Measurements from ENCODE around the gene IRGC.
"Not testable (repeated sequence)": the region's sequence is repeated elsewhere in the genome, so short reads cannot be mapped to it uniquely, and the experiment has no call there.

The IRGC gene, protein sequence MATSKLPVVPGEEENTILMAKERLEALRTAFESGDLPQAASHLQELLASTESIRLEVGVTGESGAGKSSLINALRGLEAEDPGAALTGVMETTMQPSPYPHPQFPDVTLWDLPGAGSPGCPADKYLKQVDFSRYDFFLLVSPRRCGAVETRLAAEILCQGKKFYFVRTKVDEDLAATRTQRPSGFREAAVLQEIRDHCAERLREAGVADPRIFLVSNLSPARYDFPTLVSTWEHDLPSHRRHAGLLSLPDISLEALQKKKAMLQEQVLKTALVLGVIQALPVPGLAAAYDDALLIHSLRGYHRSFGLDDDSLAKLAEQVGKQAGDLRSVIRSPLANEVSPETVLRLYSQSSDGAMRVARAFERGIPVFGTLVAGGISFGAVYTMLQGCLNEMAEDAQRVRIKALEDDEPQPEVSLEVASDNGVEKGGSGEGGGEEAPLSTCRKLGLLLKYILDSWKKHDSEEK

DNA sequence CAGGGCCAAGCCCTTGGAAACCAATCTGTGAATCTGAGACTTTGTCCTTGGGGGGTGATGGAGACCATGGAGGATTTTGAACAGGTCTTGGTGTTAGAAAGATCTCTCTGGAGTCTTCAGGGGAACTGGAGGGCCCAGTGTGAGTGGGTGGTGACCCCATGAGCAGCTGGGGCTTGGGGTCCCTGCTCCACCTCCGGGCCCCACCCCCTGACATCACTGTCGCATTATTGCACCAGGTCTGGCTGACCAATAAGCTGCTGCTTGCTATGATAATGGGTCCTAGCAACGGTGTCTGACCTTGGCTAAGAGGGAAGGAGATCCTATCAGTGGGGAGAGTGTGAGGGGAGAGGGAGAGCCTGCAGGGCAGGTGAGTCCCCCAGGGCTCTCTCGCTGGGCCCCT is at the start of gene IRGC:
Gene IRGC, plus strand, starts transcription at position 301 of the 400 bp plus-strand sequence. CDS start 2,483 bp downstream, outside the sequence.
- DNase-seq: no peak

DNA sequence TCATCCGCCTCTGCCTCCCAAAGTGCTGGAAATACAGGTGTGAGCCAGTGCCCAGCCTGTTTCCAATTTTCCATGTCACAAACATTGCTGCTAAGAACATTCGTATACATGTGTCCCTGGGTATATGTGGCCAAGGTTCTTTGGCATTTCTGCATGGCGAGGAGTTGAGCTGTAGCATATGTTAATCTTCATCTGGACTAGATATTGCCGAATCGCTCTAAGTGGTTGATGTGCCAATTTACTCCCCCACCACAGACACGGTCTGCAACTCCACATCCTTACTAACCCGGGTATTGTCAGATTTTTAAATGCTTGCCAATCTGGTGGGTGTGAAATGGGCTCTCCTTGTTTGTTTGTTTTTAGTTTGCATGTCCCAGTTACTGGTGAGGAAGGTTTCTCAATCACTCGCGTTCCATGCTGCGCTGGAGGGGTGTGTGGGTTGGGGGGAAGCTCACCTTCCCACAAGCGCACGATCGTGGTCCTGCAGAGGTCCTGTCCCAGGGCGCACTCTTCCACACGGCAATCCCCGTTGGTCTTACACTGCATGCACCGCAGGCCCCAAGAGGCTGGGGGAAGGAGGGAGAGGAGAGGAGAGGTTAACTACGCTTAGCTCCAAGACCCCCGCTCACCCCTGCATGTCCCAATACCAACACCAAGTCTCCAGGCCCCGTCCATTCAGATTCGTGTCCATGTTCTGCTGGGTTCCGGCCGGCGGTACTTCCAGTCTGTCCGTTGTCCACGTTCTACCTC is 48.6 kb upstream of the IRGC start:
- DNase-seq: no peak

DNA sequence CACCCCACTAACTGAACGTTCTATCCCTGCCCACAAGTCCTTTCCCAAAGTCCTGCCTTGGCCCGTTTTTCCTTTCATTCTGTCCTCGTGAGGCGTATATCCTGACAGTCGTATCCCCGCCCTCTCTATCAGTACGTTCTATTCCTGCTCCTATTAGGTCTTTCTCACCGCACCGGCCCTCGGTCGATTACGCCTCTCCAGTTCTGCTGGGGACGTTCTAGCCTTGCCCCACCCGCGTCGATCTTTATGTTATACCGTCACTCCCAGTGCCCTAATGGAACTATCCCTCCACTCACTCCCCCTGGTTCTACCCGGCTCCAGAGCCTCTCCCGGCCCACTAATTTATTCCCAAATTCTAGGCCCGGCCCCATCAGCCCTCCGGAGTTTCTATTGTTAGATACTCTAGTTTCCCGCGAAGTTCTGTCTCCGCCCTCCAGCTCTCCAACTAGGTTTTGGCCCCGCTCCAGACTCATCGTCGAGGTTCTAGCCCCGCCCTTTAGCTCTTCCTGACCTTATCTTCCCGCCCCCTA is 47.9 kb upstream of the IRGC start:
- no peak for DNase-seq

DNA sequence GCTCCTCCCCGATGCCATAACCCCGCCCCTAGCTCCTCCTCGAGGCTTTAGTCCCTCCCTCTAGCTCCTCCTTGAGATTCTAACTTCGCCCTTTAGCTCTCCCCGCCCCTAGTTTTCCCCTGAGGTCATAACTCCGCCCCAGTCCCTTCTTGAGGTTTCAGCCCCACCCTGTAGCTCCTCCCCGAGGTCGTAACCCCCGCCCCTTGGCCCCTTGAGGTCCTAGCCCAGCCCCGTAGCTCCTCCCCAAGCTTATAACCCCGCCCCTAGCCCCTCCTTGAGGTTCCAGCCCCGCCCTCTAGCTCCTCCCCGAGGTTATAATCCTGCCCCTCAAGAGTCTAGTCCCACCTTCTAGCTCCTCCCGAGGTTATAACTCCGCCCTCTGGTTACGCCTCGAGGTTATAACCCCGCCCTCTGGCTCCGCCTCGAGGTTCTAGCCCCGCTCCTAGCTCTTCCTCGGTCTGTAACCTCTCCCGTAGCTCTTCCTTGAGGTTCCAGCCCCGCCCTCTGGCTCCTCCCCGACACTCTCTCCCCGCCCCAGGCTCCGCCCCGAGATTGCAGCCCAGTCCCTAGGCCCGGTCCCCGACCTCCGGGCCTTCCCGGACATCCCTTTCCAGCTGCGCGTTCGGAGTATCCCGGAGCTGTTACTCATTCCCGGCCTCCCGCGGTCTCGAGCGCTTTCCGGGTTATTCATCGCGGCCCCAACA is 47.3 kb upstream of the IRGC start:
- peak; percentile 98 for DNase-seq

DNA sequence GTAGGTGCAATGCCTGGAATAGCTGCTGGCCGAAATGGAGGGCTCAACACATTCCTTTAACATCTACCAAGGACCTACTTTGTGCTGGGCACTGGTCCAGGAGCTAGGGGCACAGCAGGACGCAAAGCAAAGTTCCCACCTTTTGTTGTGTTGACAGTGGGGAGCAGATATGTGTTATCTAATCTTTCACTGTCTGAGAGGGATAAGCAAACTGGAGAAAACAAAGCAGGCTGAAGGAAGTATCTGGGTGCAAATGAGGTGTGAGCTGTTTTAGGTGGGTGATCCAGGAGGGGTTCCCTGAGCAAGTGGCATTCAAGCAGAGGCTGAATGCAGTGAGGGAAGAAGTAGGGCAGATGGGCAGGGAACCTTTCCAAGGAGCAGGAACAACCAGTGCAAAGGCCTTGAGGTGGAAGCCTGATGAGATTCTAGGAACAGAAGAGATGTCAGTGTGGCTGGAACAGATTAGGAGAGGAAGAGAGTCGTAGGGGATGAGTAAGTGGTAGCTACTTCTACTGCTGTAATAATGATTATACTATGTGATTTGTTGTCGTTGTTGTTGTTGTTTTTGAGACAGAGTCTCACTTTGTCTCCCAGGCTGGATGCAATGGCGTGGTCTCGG is 43.7 kb upstream of the IRGC start:
- no peak for DNase-seq

DNA sequence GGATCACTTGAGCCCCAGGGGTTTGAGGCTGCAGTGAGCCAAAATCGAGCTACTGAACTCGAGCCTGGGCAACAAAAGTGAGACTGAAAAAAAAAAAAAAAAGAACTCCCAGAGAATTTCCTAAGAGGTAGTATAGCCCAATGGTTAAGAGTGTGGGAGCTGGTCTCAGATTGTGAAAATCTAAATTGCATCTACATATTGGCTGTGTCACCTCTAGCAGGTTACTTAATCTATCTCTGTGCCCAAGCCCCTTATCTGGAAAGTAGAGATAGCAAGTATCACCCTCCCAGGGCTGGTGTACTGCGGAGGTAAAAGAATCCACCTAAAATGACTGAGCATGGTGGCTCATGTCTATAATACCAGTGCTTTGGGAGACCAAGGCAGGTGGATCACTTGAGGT is 42.2 kb upstream of the IRGC start:
- no peak for DNase-seq

DNA sequence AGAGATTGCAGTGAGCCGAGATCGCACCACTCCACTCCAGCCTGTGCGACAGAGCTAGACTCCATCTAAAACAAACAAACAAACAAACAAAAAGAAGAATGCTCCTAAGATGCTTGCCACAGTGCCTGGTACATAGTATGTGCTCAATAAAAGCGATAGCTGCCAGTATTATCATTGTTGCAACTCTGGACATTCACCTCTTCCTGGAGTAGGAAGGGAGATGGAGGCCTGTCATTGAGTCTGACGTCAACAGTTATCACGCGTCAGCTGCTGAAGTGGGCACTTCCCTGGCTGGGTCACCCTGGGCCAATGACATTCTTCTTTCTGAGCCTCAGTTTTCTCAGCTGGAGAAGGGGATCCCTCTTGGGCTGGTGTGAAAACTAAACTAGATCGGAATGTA is 41.7 kb upstream of the IRGC start:
- peak; percentile 16 for DNase-seq

DNA sequence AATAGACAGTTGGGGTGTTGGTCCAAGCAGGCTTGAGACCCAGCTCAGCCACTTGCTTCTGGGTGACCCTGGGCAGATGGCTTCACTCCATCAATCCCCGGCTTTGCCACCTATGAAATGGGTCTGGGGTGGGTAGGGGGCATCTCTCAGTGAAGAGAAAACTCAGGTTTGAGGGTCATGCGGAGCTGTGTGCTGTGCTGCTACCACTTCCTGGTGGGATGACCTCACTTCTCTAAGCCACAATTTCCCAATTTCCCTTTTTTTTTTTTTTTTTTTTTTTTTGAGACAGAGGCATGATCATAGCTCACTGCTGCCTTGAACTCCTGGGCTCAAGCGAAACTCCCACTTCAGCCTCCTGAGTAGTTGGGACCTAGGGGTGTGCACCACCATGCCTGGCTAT is 41.3 kb upstream of the IRGC start:
- no peak for DNase-seq

DNA sequence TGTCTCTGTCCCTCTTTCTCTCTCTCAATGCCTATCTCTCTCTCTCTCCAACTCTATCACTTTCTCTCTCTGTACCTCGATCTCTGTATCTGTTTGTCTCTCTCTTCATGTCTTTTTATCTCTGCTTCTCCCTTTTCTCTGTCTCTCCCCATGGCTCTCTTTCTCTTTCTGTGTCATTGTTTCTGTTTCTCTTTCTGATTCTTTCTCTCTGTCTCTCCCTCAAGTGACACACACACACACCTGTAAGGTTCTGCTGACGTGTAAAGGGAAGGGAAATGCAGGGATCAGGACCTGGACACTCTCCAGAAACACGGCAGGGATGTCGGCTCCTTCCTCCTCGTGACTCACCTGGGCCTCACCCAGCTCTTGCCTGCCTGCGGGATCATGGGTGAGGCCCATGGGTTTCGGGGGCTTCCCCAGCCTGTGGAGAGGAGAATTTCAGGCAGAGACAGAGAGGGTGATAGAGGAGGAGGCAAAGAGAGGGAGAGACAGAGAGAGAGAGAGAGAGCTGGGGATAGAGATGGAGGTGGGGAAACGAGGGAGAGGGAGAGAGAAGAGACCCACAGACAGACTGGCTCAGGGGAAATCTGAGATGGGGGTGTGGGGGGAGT is 40.5 kb upstream of the IRGC start:
- DNase-seq: no peak

DNA sequence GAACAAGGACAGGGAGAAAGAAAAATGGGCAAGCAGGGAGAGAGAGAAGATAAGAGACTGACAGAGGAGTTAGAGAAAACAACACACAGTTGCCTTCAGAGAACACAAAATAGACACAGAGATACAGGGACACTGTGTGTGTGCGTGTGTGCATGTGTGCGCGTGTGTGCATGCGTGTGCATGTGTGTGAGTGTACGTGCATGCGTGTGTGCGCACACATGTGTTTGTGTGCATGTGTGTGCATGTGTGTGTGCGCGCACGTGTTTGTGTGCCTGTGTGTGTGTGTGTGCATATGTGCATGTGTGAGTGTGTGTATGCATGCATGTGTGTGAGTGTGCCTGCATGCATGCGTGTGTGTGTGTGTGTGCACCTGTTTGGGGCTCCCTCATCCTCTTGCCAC is 40.0 kb upstream of the IRGC start:
- DNase-seq: no peak

DNA sequence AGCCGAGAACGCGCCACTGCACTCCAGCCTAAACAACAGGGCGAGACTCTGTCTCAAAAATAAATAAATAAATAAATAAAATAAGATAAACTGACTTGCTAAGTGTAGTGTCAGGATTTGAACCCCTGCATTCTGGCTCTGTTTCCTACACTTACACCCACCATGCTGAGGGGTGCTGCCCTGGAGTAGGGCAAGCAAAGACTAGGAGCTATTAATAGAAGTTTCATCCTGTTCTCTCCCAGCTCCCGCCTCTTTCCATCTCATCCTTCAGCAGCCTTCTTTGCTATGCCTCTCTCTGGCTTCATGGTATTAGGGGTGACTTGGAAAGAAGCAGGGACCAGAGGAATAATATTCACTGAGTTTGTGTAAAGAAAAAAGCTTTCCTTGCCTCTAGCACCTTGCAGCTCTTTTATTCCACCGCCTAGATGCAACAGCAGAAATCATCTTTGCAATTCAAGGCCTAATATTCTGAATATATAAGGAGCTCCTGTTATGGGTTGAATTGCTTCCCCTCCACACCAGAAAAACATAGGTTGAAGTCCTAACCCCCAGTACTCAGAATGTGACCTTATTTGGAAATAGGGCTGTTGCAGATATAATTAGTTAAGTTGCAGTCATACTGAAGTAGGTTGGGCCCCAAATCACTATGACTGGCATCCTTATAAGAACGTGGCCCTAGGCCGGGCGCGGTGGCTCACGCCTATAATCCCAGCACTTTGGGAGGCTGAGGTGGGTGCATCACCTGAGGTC is 37.2 kb upstream of the IRGC start:
- no peak for DNase-seq

DNA sequence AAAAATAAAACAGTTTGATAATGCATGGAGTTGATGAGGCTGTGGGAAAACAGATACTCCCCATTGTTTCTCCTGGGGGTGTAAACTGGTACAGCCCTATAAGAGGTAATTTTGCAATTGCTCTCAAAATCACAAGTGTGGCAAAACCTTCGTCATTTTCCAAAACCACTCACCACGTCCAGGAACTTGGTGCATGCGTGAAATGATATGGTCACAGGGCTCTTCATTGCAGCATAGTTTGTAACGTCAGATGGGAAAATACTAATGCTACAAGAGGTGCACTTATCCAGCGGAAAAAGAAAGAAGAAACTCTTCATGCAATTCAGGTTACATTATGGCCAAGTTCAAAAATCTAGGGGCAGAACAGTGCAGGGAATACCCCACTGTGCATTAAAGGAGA is 34.1 kb upstream of the IRGC start:
- DNase-seq: no peak

DNA sequence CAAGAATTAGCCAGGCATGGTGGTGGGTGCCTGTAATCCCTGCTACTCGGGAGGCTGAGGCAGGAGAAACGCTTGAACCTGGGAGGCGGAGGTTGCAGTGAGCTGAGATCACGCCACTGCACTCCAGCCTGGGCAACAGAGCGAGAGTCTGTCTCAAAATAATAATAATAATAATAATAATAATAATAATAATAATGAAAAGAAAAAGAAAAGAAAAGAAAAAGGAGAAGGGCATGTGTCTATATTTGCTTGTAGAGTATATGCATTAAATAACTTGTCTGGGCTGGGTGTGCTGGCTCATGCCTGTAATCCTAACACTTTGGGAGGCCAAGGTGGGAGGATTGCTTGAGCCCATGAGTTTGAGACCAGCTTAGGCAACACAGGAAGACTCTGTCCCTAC is 33.6 kb upstream of the IRGC start:
- not testable (repeated sequence) for DNase-seq

DNA sequence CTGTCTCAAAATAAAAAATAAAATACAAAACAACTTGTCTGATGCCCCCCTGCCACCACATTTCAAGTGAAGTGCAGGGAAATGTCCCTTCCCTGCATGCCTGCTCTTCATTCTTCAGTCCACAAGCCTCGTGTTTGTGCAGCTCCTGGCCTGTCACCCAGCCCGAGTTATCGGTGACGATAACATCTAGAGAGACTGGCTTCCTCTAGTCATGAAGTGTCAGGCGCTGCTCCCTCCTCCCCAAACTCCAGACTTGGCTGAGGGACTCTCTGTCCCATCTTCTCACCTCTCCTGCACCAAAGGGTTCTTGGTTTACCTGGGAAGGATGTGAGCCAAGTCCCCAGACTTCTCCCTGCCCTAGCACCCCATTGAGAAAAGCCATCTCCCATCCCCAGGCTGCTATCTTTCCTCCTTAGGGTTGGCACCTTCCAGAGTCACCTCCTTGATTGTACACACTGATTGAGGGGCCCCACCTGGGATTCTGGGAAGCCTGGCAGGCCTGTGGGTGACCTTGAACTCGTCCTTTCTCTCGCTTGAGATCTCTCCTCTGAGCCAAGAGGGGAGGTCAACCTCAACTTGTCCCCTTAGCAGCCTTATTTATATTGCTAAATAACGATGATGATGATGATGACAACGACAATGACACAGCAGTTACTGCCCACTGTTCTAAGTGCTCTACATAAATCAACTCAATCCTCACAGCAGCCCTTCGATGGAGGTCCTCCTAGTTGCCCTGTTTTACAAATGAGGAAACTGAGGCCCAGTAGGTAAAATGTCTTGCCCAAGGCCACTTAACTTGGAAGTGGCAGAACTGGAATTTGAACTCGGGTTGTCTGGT is 32.8 kb upstream of the IRGC start:
- no peak for DNase-seq

DNA sequence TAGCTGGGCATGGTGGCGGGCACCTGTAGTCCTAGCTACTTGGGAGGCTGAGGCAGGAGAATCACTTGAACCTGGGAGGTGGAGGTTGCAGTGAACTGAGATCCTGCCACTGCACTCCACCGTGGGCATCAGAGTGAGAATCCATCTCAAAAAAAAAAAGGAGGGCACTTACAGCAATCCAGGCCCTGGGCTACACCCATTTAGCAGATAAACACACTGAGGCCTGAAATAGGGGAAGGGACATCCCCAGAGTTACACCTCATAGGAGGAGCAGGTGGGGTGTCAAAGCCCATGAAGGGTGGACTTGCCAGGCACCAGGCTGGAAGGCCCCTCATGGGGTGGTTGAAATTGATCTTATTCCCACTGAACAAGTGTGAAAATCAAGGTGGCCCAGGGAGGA is 32.0 kb upstream of the IRGC start:
- DNase-seq: no peak

DNA sequence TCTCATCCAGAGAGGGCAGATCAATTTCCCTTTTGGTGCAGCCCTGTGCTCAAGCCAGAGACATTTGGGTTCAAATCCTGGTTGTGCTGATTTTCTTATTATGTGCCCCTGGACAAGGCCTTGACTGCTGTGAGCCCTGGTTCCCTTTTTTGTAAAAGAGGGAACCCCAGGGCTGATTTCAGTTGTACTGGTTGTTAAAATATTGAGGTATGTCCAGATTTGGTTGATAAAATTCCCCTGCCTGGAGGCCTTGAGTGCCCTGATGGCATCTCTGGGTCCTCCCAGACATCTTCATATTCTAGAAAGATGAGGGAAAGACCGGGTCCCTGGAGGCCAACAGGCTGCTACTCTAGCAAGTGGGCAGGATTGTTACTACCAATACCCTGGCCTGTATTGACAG is 31.6 kb upstream of the IRGC start:
- no peak for DNase-seq

DNA sequence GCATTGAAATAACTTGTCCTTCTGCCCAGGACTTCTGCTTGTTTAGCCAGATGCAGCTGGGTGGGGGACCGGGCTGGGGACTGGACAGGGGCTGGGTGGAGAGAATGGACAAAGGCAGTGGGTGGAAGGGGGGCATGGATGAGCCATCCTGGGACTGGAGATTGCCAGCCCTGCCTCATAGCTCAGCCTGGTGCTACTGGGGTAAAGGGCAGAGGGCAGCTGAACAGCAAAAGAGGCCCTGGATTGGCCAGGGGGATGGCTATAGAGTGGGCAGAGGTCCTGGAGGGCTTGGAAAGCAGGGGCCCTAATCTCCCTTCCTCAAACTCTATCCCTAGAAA is 28.2 kb upstream of the IRGC start:
- DNase-seq: no peak

DNA sequence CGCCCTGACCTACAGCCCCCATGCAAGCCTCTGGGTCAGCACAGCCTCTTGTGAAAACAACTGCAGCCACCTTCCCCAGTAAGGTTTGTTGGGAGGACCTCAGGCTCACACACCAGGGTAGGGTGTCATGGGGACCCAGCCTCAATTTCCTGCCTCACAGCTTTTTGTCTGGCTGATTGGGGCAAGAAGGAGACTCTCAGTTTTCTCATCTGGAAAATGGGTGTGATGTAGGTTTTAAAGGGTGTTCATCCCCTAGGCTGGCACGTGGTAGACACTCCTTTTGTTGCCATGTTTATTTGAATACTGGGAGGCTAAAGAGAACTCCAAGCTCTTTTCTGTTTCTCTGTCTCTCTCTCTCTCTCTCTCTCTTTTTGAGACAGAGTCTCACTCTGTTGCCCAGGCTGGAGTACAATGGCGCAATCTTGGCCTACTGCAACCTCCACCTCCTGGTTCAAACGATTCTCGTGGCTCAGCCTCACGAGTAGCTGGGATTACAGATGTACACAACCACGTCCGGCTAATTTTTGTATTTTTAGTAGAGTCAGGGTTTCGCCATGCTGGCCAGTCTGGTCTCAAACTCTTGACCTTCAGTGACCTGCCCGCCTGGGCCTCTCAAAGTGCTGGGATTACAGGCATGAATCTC is 27.7 kb upstream of the IRGC start:
- DNase-seq: no peak

DNA sequence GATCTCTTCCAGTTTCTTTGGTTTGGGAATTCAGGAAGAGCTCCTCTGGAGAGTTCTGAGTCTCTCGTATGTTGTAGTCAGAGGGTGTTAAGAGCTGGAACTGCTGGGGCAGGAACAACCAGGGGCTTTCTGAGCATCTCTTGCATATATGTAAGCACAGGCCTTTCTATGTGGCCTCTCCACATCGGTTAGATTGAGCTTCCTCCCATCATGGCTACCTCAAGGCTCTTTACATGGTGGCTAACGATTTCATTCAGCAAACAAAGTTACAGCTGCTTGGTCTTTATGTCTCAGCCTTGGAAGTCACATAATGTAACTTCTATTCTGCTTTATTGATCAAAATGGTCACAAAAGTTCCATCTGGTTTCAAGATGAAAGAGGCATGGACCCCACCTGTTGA is 25.4 kb upstream of the IRGC start:
- DNase-seq: no peak

DNA sequence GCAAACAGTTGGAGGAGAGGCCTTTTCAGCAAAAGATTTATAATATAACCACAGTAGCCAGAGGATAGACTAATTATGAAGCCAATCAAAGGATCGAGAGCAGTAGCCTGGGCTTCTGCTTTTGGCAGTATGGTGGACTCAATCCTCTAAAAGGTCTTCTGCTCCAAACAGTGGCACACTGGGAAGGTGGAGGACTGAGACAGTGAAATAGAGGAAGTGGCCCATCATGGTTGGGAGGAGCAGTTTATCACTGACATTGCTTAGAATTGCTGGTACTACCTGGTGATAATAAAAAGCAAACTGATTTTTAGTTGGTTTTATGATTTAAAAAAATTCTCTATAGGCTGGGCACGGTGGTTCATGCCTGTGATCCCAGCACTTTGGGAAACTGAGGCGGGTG is 25.0 kb upstream of the IRGC start:
- no peak for DNase-seq
